LNCAP (cell line): Measurements from ENCODE around the gene SCN9A.

Experiments
- CTCF ChIP-seq: fragments of 450-650 bp; IDR thresholded peaks from 2 replicates; pipeline ENCODE4 v1.5.1; 2017; ENCODE audit warnings: mild to moderate bottlenecking

The SCN9A gene

DNA sequence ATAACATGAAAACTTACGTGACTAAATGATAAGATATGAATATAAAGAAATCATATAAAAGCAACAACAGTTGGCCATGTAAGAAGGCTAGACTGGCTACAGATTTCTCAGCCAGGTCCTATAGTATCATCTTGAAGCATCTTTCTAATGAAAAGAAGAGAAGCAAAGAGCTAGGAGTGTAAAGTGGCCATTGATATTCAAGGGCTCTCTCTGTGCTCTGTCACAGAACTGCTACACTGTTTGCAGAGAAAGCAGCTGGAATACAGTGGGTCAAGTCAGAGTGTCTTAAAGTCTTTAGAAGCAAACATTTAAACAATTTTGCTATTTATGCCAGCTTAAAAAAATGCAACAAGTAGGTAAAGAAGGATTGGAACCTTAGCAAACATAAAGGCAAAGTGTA is 118.8 kb downstream of the SCN9A start:
- no peak for TF ChIP-seq CTCF

DNA sequence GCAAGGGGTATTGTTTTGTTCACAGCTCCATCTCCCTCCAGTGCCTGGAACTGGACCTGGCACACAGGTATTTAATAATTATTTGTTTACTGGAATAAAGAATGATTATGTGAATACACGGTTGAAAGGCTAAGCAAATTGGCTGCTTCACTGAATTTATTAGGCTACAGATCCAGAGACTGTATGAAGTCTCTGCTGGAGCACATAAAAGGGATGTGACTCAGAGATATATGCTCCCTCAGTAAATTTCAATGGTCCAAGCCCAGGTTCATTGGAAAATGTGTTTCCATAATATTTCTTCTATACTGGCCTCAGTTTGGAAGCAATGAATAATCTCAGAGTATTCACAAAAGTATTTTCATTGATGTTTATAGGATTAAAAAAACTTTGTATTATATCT is 126.4 kb downstream of the SCN9A start:
- no peak for TF ChIP-seq CTCF

DNA sequence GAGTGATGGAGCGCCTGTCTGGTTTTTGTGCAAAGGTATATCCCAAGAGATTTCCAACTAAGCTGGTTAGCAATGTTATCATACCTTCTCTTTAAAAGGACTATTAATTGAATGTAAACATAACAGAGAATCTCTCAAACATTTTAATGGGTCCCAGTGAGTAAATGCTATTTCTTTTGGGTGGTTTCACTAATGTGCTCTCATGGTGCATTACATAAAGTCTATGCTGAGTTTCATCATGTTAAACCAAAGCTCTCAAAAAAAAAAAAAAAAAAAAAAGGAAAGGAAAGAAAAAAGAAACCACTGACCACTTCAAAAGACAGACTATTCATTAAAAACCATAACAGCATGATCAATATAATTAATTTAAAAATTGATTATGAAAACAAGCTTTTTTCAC is 128.8 kb downstream of the SCN9A start:
- no peak for TF ChIP-seq CTCF

- no peak for TF ChIP-seq CTCF
Observed at GRCh38 chr2:166242309-166242708, 133.4 kb downstream of the SCN9A start.

GRCh38 chr2:166240387-166241313 is 135.1 kb downstream of the SCN9A start:
- TF ChIP-seq CTCF, result no peak

- TF ChIP-seq CTCF, result no peak
Observed at GRCh38 chr2:166239548-166239947, 136.2 kb downstream of the SCN9A start.

- TF ChIP-seq CTCF, result no peak
Observed at GRCh38 chr2:166238176-166238575, 137.6 kb downstream of the SCN9A start.
